HG02798 (cell line): ENCODE data around the gene IFNG.

Experiments
- ATAC-seq: cut with Tn5 transposase; IDR thresholded peaks from one replicate; pipeline ENCODE4 v1.9.1; 2021; ENCODE audit warnings: mild to moderate bottlenecking; ENCODE audit not compliant: unreplicated experiment, poor library complexity

The IFNG gene

DNA sequence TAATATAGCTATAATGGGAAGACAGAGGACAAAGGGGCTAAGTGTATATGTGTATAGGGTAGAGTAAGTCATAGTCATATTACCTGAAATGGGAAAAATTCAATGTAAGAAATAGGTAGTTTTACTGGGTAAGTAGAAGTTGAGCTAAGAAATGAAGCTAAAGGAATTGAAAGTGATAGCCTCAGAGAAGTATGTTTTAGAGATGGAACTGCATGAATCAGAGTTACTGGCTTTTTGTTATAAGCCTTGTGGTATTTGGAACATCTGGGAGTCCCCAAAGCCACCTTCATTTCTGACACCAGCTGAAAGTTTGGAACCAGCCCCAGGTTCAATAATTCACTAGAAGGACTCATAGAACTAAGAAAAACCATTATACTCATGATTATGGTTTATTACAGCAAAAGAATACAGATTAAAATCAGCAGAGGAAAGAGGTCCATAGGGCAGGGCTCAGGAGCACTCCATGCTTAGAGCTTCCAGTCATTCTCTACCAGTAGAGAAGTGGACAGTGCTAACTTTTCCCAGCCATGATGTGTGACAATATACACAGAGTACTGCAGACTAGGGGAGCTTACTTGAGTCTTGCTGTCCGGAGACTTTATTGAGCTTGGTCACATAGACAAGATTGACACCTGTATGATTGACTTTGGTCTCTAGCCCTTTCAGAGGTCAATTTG lies 9.8 kb upstream of the IFNG start:
- no peak for ATAC-seq

DNA sequence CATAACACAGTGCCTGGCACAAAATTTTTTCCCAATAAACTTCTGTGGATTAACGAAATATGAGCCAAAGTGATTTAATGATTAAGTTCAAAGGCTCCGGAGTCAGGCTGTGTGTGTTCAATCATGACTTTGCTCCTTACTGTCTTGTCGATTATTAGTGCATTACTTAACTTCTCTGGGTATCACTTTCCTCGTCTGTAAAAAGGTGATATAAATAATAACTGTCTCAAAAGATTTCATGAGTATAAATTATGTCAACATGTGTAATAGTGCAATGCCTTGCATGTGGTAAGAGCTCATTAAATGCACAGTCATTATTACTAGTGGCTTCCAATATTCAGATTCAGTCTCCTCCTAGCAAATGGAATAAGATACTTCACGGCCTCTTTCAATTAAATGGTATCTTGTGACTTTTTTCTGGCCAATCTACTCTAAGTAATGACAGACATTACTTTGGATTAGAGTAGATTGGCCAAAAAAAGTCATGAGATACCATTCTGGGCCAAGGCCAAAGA lies 6.8 kb upstream of the IFNG start:
- ATAC-seq: no peak

DNA sequence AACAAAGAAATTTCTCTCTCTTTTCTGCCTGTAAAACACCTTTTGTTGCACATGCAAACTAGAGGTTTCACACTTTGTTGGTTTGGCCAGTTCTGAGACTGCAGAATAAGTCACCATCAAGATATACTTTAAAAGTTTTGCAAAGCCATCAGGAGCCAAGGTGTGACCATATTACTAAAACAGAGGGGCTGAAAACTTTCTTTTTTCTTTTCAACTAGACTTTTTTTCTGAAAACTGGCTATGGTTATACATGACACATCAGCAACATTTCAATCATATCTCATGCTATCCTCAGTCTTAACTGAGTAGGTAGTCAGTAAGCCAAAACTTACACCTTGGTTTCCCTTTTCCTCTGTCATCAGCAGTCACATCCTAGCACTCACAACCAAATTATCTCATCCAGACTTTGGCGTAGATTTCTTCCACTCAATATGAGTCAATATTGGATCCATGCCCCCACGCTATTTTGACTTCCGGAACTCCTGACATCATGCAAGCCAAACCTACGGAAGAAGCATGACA lies 4.1 kb upstream of the IFNG start:
- ATAC-seq: peak; percentile 72

DNA sequence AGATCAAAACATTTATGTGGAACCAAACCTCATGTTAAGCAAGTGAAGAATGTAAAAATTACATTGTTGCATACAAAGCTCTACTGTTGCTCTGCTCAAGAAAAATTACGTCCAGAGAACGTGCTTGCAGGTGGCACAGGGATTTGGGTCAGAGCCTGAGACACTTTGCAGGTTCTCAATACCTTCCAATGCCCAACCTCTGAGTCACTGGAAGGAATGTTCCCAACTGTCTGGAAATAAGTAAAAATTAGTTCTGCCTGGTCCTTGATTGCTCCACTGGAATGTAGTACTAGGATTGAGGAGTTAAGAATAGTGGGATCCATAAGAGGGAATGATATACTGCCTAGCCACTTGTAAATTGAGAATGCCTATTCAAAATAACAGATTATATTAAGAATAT lies 2.8 kb upstream of the IFNG start:
- no peak for ATAC-seq

GRCh38 chr12:68158432-68158831 lies 1.1 kb downstream of the IFNG start:
- ATAC-seq: no peak

- ATAC-seq: no peak
Observed at GRCh38 chr12:68157380-68157779, 2.2 kb downstream of the IFNG start.

DNA sequence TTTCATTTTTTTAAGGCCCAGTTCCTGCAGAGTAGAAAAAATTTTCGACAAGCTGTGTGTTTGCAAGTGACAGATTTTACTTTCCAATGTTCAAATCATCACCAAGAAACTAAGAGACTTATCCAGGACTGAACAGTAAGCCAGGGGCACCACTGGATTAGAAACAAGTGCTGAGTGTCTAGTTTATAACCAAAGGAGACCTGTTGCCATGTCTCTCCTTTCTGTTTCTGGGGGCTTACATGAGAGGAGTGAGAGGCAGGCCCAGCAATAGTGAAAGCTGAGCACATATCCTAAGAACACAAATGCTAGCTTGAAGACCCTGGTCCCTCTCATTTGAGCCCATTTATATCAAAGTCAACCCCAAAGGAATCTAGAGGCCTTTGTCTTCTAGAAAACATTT lies 2.9 kb downstream of the IFNG start:
- no peak for ATAC-seq

DNA sequence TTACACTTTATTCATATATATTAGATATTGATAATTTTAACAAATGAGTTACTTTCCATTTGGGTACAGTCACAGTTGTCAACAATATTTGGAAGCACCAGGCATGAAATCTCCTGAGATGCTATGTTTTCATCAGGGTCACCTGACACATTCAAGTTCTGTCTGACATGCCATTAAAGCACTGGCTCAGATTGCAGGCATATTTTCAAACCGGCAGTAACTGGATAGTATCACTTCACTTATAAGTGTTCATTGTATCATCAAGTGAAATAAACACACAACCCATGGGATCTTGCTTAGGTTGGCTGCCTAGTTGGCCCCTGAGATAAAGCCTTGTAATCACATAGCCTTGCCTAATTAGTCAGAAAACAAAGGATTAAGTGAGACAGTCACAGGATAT lies 4.8 kb downstream of the IFNG start:
- ATAC-seq: no peak

- no peak for ATAC-seq
Observed at GRCh38 chr12:68148261-68148951, 11.1 kb downstream of the IFNG start.

DNA sequence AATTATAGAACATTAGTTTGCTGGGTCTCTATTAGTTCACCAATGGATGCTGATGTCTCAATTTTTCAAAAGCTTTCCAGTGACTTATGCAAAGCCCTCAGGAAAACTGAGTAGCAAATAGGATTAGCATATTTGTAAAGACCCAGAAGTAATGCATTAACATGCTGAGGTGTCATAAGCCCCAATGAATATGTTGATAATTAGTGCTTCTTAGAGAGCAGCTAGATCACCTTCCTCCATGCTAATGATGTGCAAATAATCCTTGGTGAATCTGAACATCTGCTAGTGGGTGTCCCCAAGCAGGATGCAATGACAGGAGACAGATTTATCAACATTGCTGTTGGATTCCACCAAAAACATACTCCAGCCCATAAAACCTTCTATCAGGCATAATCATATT lies 19.0 kb downstream of the IFNG start:
- ATAC-seq: no peak

GRCh38 chr12:68139941-68140340 lies 19.6 kb downstream of the IFNG start:
- ATAC-seq: no peak

DNA sequence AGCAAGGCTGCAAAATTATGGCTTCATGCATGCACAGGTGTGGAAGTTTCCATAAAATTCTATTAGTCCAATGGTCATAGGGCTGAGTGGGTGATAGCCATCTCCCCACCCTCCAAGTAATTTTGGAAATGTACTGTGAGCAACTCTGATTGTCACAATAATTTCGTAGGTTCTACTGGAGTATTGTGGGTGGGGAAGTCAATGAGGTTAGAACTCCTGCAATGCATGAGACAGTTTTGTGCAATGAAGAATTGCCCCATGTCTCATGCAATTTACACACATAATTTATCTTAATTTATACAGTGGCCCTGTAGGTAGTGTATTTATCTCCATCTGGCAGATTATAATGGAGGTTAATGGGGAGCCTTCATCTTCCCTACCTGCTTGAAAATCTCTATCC lies 20.5 kb downstream of the IFNG start:
- ATAC-seq: no peak

DNA sequence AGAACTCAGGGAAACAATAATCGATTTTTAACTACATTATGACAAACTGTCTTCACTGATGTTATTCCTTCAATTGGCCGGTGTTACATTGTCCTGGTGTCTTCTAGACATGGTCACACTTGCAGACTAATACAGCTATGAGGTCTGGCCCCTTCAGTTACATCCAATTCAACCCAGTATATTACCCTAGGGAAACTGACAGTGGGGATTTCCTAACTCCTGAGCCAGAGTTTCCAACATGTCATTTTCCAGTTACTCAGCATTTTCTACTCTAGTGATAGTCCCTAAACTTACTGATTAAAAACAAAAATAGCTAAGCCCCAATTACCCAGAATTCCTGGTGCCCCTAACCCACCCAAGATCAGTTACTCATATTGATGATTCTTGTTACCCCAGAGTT lies 21.1 kb downstream of the IFNG start:
- ATAC-seq: no peak

DNA sequence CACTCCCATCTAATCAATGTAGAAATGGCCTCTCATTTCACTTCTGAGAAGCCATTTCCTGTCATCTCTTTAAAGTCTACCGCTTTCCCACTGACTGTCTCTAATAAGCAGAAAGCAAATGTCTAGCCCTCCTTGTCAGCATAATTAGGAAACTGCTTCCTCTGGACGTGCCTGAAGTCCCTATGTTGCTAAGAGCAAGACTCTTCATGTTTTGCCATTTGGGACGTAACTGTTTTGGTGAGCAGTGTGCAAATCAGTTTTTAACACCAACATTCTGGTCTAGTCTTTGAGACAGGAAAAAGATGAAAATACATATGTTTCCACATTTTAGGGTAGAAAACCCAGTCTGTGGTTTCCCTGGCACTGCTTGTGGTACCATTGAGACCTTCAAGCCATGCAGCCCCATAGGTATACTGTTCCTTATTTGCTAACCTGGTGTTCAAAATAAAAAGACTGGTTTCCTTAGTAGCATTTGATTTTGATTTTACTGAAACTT lies 22.2 kb downstream of the IFNG start:
- ATAC-seq: no peak

DNA sequence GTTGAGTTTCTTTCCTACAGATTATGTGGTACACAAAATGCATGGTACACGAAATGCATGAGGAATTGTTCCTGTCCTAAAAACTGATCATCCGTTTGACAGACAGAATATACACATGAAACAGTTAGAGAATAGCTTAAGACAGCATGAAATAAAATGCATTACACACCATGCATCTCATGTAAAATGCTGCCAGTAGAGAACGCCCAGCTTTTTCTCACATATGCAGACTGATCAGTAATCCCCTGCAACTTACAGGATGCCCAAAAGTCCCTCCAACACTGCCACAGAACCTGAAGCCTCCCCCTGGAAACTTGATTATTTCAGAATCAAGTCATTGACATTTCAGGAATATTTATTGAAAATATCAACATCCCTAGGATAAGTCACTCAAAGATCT lies 24.0 kb downstream of the IFNG start:
- ATAC-seq: no peak

- ATAC-seq: no peak
Observed at GRCh38 chr12:68131867-68132414, 27.6 kb downstream of the IFNG start.

DNA sequence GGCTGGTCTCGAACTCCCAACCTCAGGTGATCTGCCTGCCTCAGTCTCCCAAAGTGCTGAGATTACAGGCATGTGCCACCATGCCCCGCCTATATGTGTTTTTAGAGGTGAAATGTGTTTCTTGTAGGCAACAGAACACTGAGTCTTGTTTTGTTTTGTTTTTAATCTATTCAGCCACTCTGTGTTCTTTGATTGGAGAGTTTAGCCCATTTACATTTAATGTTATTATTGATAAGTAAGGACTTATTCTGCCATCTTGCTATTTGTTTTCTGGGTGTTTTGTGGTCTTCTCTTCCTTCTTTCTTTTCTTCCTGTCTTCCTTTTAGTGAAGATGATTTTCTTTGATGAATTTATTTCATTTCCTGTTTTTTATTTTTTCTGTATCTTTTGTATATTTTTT lies 29.6 kb downstream of the IFNG start:
- ATAC-seq: no peak

GRCh38 chr12:68122236-68122920 lies 37.2 kb downstream of the IFNG start:
- ATAC-seq: no peak

DNA sequence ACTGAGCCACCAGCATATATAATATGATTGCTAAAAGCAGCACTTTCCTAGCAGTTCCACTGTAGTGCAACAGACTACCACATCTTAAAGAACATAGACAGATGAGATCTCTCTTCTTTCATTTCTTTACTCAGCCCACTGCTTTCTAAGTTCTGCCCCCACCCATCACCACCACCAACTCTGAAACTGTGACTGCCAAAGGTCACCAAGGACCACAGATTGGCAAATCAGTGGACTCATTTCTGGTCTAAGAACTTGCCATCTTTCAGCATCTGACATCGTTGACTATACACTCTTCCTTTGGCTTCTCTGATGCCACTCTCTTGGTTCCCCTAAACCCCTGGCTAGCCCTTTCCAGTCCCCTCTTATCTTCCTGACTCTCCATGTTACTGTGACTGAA lies 38.4 kb downstream of the IFNG start:
- ATAC-seq: no peak

- peak; percentile 90 for ATAC-seq
Observed at GRCh38 chr12:68119724-68120211, 39.8 kb downstream of the IFNG start.

GRCh38 chr12:68119250-68119649 lies 40.3 kb downstream of the IFNG start:
- peak; percentile 69 for ATAC-seq
